ENCODE measurements around the gene ABCA13.

The ABCA13 gene

GRCh38 chr7:48421357-48421756 lies 250.1 kb downstream of the ABCA13 start:
- no peak overlapping the region for H3K4me3 ChIP-seq (ENCODE audit: low read length)
- TF ChIP-seq ZNF274 (IDR thresholded peaks at IDR 0.05; ENCODE audit: low read depth, low read length), result no peak

GRCh38 chr7:48424731-48425130 lies 253.5 kb downstream of the ABCA13 start:
- no peak overlapping the region for H3K4me3 ChIP-seq (ENCODE audit: low read length)
- TF ChIP-seq ZNF274 (IDR thresholded peaks at IDR 0.05; ENCODE audit: low read depth, low read length), result no peak

GRCh38 chr7:48426331-48426965 lies 255.2 kb downstream of the ABCA13 start:
- no peak for TF ChIP-seq ZNF274 (IDR thresholded peaks at IDR 0.05; ENCODE audit: low read depth, low read length)

GRCh38 chr7:48426966-48427555 lies 255.8 kb downstream of the ABCA13 start:
- no peak for TF ChIP-seq ZNF274 (IDR thresholded peaks at IDR 0.05; ENCODE audit: low read depth, low read length)

More at GRCh38 chr7:48426331-48426965, 255.2 kb downstream of the ABCA13 start:
- H3K4me3 ChIP-seq (ENCODE audit: low read length), result no peak overlapping the region

GRCh38 chr7:48427671-48428070 lies 256.4 kb downstream of the ABCA13 start:
- TF ChIP-seq ZNF274 (IDR thresholded peaks at IDR 0.05; ENCODE audit: low read depth, low read length), result no peak
- no peak overlapping the region for H3K4me3 ChIP-seq (ENCODE audit: low read length)

More at GRCh38 chr7:48426966-48427555, 255.8 kb downstream of the ABCA13 start:
- H3K4me3 ChIP-seq (ENCODE audit: low read length), result no peak overlapping the region

DNA sequence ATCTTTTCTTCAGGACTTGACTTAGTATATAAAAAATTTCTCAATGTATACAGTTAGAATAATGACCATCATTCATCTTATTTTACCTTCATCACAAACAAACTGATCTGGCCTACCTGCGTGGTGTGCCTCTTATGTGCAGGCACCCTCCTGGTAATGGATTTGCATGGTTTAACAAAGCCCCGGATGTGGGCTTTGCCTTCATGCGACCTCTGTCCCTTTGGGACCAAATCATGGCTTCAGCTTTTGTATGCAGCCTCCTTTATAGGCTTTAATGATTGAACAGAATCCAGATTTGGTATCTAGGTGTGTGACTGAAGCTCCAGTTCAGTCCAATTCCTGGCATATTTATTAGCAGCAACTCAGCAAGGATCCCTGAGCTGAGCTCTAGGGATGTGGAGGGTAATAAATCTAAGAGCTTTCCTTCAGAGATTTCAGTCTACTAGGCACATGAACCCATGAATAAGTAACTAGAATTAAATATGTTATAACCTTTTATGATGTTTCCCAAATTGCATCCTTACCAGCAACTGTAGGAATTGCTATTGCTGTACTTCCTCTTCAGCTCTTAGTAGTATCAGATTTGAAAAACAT lies 256.9 kb downstream of the ABCA13 start:
- H3K4me3 ChIP-seq (ENCODE audit: low read length), result no peak overlapping the region
- no peak for TF ChIP-seq ZNF274 (IDR thresholded peaks at IDR 0.05; ENCODE audit: low read depth, low read length)

- TF ChIP-seq ZNF274 (IDR thresholded peaks at IDR 0.05; ENCODE audit: low read depth, low read length), result no peak
- H3K4me3 ChIP-seq (ENCODE audit: low read length), result no peak overlapping the region
These were observed 257.9 kb downstream of the ABCA13 start for GRCh38 chr7:48429117-48429516.

DNA sequence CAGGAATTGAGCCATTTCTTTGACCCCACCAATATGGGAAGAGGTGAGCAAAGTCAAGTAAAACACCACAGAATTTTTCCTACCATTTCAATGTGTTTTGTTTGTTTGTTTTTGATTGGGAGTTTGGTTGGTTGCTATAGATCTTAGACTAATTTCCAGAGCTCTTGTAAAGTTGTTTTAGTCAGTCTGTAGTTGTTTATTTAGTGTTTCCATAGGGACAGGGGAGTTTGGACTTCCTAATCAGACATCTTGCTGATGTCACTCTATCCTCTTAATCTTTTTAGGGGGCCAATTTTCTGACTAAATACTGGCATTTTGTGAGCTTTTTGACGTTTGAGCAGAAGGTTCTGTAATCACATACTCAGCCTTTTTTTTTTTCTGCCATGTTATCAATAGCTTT lies 266.9 kb downstream of the ABCA13 start:
- H3K4me3 ChIP-seq (ENCODE audit: low read length), result no peak overlapping the region
- TF ChIP-seq ZNF274 (IDR thresholded peaks at IDR 0.05; ENCODE audit: low read depth, low read length), result no peak

- TF ChIP-seq ZNF274 (IDR thresholded peaks at IDR 0.05; ENCODE audit: low read depth, low read length), result no peak
These were observed 270.7 kb downstream of the ABCA13 start for GRCh38 chr7:48441848-48442492.

GRCh38 chr7:48443051-48443450 lies 271.8 kb downstream of the ABCA13 start:
- H3K4me3 ChIP-seq (ENCODE audit: low read length), result no peak overlapping the region
- TF ChIP-seq ZNF274 (IDR thresholded peaks at IDR 0.05; ENCODE audit: low read depth, low read length), result no peak

More at GRCh38 chr7:48441848-48442492, 270.7 kb downstream of the ABCA13 start:
- H3K4me3 ChIP-seq (ENCODE audit: low read length), result no peak overlapping the region

DNA sequence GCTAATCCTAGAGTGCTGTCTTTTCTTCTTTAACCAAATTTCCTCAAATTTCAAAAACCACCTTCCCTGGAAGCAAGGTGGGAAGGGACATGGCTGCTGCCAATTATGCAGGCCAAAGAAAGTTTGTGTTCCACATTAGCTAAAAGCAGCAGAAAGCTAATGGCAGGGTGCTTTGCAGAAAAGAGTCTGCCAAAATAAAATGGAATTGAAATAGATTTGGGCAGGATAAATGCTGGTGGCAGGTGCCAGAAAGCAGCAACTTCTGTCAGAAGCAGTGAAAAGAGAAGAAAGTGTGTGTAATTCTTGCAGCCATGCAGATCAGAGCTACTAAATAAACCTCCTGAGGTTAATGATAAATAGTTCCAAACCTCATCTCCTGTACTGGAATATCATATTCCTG lies 275.5 kb downstream of the ABCA13 start:
- no peak for TF ChIP-seq ZNF274 (IDR thresholded peaks at IDR 0.05; ENCODE audit: low read depth, low read length)
- H3K4me3 ChIP-seq (ENCODE audit: low read length), result no peak overlapping the region

- no peak for TF ChIP-seq ZNF274 (IDR thresholded peaks at IDR 0.05; ENCODE audit: low read depth, low read length)
- no peak overlapping the region for H3K4me3 ChIP-seq (ENCODE audit: low read length)
These were observed 281.0 kb downstream of the ABCA13 start for GRCh38 chr7:48452218-48452617.

GRCh38 chr7:48454750-48455192 lies 283.5 kb downstream of the ABCA13 start:
- no peak for TF ChIP-seq ZNF274 (IDR thresholded peaks at IDR 0.05; ENCODE audit: low read depth, low read length)
- no peak overlapping the region for H3K4me3 ChIP-seq (ENCODE audit: low read length)

DNA sequence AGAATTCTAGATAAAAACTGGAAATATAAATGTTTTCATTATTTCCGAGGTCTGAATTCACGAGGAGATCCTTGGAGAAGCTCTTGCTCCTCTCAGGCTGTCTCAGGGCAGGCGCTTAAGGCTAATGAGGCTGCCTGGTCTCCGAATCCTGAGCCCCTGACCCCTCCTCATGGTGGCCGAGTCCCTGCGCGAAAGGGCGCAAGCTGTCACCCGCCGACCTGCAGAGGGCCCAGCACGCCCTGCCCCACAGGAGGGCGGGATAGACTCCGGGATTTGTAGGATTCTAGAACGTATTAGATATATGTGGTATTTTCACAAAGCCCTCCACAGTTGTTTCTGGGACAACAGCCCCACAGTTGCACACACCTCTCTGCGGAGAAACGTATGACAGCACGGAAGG lies 284.1 kb downstream of the ABCA13 start:
- no peak overlapping the region for H3K4me3 ChIP-seq (ENCODE audit: low read length)
- no peak for TF ChIP-seq ZNF274 (IDR thresholded peaks at IDR 0.05; ENCODE audit: low read depth, low read length)
